ENCODE results near the gene PRR20D.
"Not testable (repeated sequence)": the region's sequence is repeated elsewhere in the genome, so short reads cannot be mapped to it uniquely, and the experiment has no call there.

PRR20D gene

GRCh38 chr13:57160332-57160731 is at the start of gene PRR20D:
TSS of gene PRR20D (plus strand) at chr13:57160632. CDS start at chr13:57161019, 387 bp downstream.
- not testable (repeated sequence) for H3K36me3 ChIP-seq (ENCODE audit: insufficient read depth, low read length); H3K4me3 ChIP-seq (ENCODE audit: low read length, poor library complexity, severe bottlenecking); H3K9ac ChIP-seq (ENCODE audit: low read depth, low read length, poor library complexity, severe bottlenecking); H4K20me1 ChIP-seq (ENCODE audit: insufficient read depth, low read length, poor library complexity, severe bottlenecking); H3F3A ChIP-seq (ENCODE audit: low read depth); H3K9me3 ChIP-seq (ENCODE audit: insufficient read depth, low read depth, low read length); H2AFZ ChIP-seq (ENCODE audit: low read length); H3K4me1 ChIP-seq (ENCODE audit: insufficient read depth, low read length, poor library complexity, severe bottlenecking); H3K9me2 ChIP-seq (replicated peaks; ENCODE audit: low read depth, low read length); H3K4me2 ChIP-seq (ENCODE audit: low read depth, low read length, poor library complexity, severe bottlenecking); H3K79me2 ChIP-seq (ENCODE audit: insufficient read depth, low read length); H3K27me3 ChIP-seq (ENCODE audit: insufficient read depth, low read length, poor library complexity, severe bottlenecking)

- no peak overlapping the region for H3K4me2 ChIP-seq (ENCODE audit: low read depth, low read length, poor library complexity, severe bottlenecking)
- H2AFZ ChIP-seq (ENCODE audit: low read length): no peak overlapping the region
- no peak for TF ChIP-seq EZH2phosphoT487 (IDR thresholded peaks at IDR 0.05; ENCODE audit: borderline replicate concordance)
- TF ChIP-seq, protein P1, sequence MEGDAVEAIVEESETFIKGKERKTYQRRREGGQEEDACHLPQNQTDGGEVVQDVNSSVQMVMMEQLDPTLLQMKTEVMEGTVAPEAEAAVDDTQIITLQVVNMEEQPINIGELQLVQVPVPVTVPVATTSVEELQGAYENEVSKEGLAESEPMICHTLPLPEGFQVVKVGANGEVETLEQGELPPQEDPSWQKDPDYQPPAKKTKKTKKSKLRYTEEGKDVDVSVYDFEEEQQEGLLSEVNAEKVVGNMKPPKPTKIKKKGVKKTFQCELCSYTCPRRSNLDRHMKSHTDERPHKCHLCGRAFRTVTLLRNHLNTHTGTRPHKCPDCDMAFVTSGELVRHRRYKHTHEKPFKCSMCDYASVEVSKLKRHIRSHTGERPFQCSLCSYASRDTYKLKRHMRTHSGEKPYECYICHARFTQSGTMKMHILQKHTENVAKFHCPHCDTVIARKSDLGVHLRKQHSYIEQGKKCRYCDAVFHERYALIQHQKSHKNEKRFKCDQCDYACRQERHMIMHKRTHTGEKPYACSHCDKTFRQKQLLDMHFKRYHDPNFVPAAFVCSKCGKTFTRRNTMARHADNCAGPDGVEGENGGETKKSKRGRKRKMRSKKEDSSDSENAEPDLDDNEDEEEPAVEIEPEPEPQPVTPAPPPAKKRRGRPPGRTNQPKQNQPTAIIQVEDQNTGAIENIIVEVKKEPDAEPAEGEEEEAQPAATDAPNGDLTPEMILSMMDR (conservative IDR thresholded peaks at IDR 0.05; ENCODE audit: low read length): no peak
- no peaks in the 10 kb centered on the region for H3F3A ChIP-seq (ENCODE audit: low read depth)
- H4K20me1 ChIP-seq (ENCODE audit: insufficient read depth, low read length, poor library complexity, severe bottlenecking): no peaks in the 10 kb centered on the region
- no peaks in the 10 kb centered on the region for H3K4me1 ChIP-seq (ENCODE audit: insufficient read depth, low read length, poor library complexity, severe bottlenecking)
- no peak overlapping the region for H3K4me3 ChIP-seq (ENCODE audit: low read length, poor library complexity, severe bottlenecking)
- H3K27me3 ChIP-seq (ENCODE audit: insufficient read depth, low read length, poor library complexity, severe bottlenecking): no peaks in the 10 kb centered on the region
- H3K9me2 ChIP-seq (replicated peaks; ENCODE audit: low read depth, low read length): no peaks in the 10 kb centered on the region
- no peaks in the 10 kb centered on the region for H3K9me3 ChIP-seq (ENCODE audit: insufficient read depth, low read depth, low read length)
- no peaks in the 10 kb centered on the region for H3K36me3 ChIP-seq (ENCODE audit: insufficient read depth, low read length)
- no peaks in the 10 kb centered on the region for H3K79me2 ChIP-seq (ENCODE audit: insufficient read depth, low read length)
- no peak overlapping the region for H3K9ac ChIP-seq (ENCODE audit: low read depth, low read length, poor library complexity, severe bottlenecking)
Measured at GRCh38 chr13:57114945-57115344, 45.5 kb upstream of the PRR20D start.

- H3K4me1 ChIP-seq (ENCODE audit: insufficient read depth, low read length, poor library complexity, severe bottlenecking): no peaks in the 10 kb centered on the region
- H3K9ac ChIP-seq (ENCODE audit: low read depth, low read length, poor library complexity, severe bottlenecking): no peak overlapping the region
- no peaks in the 10 kb centered on the region for H3K9me2 ChIP-seq (replicated peaks; ENCODE audit: low read depth, low read length)
- no peaks in the 10 kb centered on the region for H3K36me3 ChIP-seq (ENCODE audit: insufficient read depth, low read length)
- H3K79me2 ChIP-seq (ENCODE audit: insufficient read depth, low read length): no peaks in the 10 kb centered on the region
- no peaks in the 10 kb centered on the region for H3F3A ChIP-seq (ENCODE audit: low read depth)
- no peaks in the 10 kb centered on the region for H3K9me3 ChIP-seq (ENCODE audit: insufficient read depth, low read depth, low read length)
- H3K27me3 ChIP-seq (ENCODE audit: insufficient read depth, low read length, poor library complexity, severe bottlenecking): no peaks in the 10 kb centered on the region
- no peak for TF ChIP-seq EZH2phosphoT487 (IDR thresholded peaks at IDR 0.05; ENCODE audit: borderline replicate concordance)
- TF ChIP-seq, protein P1 (conservative IDR thresholded peaks at IDR 0.05; ENCODE audit: low read length): no peak
- no peak overlapping the region for H3K4me3 ChIP-seq (ENCODE audit: low read length, poor library complexity, severe bottlenecking)
- no peak overlapping the region for H3K4me2 ChIP-seq (ENCODE audit: low read depth, low read length, poor library complexity, severe bottlenecking)
- H4K20me1 ChIP-seq (ENCODE audit: insufficient read depth, low read length, poor library complexity, severe bottlenecking): no peaks in the 10 kb centered on the region
- no peak overlapping the region for H2AFZ ChIP-seq (ENCODE audit: low read length)
Measured at GRCh38 chr13:57123681-57124080, 36.8 kb upstream of the PRR20D start.

DNA sequence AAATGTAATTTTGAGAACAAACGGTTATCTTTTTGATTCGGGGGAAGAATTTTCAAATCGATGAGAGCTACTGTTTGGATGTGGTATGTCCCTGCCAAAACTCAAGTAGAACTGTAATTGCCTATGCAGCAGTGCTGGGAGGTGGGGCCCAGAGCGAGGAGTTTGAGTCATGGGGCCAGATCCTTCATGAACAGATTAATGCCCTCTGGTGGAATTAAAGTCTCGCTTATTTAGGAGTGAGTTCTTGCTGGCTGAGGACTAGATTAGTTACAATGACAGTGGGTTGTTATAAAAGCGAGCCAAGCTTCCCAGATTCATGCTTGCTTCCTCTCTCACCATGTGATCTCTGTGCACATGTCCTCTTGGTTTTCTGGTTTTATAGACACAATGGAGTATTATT is 31.5 kb upstream of the PRR20D start:
- H2AFZ ChIP-seq (ENCODE audit: low read length): no peak overlapping the region
- H3K27me3 ChIP-seq (ENCODE audit: insufficient read depth, low read length, poor library complexity, severe bottlenecking): no peaks in the 10 kb centered on the region
- no peaks in the 10 kb centered on the region for H3K36me3 ChIP-seq (ENCODE audit: insufficient read depth, low read length)
- no peaks in the 10 kb centered on the region for H3K9me2 ChIP-seq (replicated peaks; ENCODE audit: low read depth, low read length)
- H3F3A ChIP-seq (ENCODE audit: low read depth): no peaks in the 10 kb centered on the region
- no peak overlapping the region for H3K4me2 ChIP-seq (ENCODE audit: low read depth, low read length, poor library complexity, severe bottlenecking)
- TF ChIP-seq, protein P1 (conservative IDR thresholded peaks at IDR 0.05; ENCODE audit: low read length): no peak
- TF ChIP-seq EZH2phosphoT487 (IDR thresholded peaks at IDR 0.05; ENCODE audit: borderline replicate concordance): no peak
- H3K4me1 ChIP-seq (ENCODE audit: insufficient read depth, low read length, poor library complexity, severe bottlenecking): no peaks in the 10 kb centered on the region
- no peaks in the 10 kb centered on the region for H4K20me1 ChIP-seq (ENCODE audit: insufficient read depth, low read length, poor library complexity, severe bottlenecking)
- no peak overlapping the region for H3K9ac ChIP-seq (ENCODE audit: low read depth, low read length, poor library complexity, severe bottlenecking)
- H3K4me3 ChIP-seq (ENCODE audit: low read length, poor library complexity, severe bottlenecking): no peak overlapping the region
- H3K9me3 ChIP-seq (ENCODE audit: insufficient read depth, low read depth, low read length): no peaks in the 10 kb centered on the region
- no peaks in the 10 kb centered on the region for H3K79me2 ChIP-seq (ENCODE audit: insufficient read depth, low read length)

Measured in Loucy (cell line).